Muscle layer of duodenum (tissue), 2 donors: Measurements from ENCODE around the gene LRMDA.

ENCODE experiments used
- H3K27ac ChIP-seq: one replicate; pipeline ENCODE4 v1.7.0; 2013; ENCODE audit warnings: mild to moderate bottlenecking, low read length
- H3K27me3 ChIP-seq: one replicate; pipeline ENCODE4 v1.7.0; 2013; ENCODE audit warnings: low read depth, mild to moderate bottlenecking, control low read depth, low read length
- H3K36me3 ChIP-seq, 2 donors: one replicate each; pipeline ENCODE4 v1.7.0; 2013; ENCODE audit warnings: low read length in 2 of 2, control low read depth in 1 of 2, mild to moderate bottlenecking in 1 of 2; ENCODE audit not compliant: insufficient read depth in 2 of 2, control insufficient read depth in 1 of 2
- H3K4me1 ChIP-seq, 2 donors: one replicate each; pipeline ENCODE4 v1.7.0; 2013; ENCODE audit warnings: low read length in 2 of 2, mild to moderate bottlenecking in 2 of 2, control low read depth in 1 of 2, moderate library complexity in 1 of 2; ENCODE audit not compliant: insufficient read depth in 2 of 2, control insufficient read depth in 1 of 2
- H3K4me3 ChIP-seq, 2 donors: one replicate each; pipeline ENCODE4 v1.7.0; 2013; ENCODE audit warnings: low read length in 2 of 2, low read depth in 1 of 2, mild to moderate bottlenecking in 1 of 2
- H3K9me3 ChIP-seq, 2 donors: one replicate each; pipeline ENCODE4 v1.7.0; 2013; ENCODE audit warnings: low read length in 2 of 2, control low read depth in 1 of 2, mild to moderate bottlenecking in 1 of 2; ENCODE audit not compliant: control insufficient read depth in 1 of 2
- donor health status: healthy.

Gene LRMDA

GRCh38 chr10:76291885-76292284 lies 860.5 kb downstream of the LRMDA start:
- H3K9me3 ChIP-seq: no peaks in the 10 kb centered on the region
- H3K4me1 ChIP-seq: peaks cover 5 to 7% of the 10 kb centered on the region in 2 donors
- H3K4me3 ChIP-seq: no peak overlapping the region
- H3K36me3 ChIP-seq: no peaks in the 10 kb centered on the region
- no peak overlapping the region for H3K27ac ChIP-seq
- no peaks in the 10 kb centered on the region for H3K27me3 ChIP-seq

DNA sequence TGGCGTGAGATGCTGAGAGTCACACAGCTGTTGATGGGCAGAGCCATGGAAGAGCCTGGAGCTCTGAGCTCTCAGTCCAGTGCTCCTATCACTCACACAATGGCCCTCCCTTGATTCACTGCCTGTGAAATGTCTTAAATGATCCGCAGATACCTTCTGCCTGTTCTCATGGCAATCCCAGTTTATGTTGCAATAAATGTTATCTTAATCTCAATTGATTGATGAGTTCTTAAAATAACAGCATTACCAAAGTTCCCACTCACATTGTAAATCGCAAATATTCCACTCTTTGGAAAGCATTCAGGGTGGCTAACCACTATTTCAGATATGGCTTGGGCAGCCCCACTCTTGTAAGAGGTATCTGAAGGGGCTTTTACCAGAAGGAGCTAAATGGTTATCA lies 865.5 kb downstream of the LRMDA start:
- Histone ChIP-seq H3K4me3 (no peak overlapping the region), H3K27ac (no peak overlapping the region), H3K4me1 (peaks cover 0 to 5% of the 10 kb centered on the region in 2 donors), H3K9me3 (no peaks in the 10 kb centered on the region), H3K27me3 (no peaks in the 10 kb centered on the region), H3K36me3 (no peaks in the 10 kb centered on the region)

- Histone ChIP-seq H3K4me1 (peaks cover 0 to 9% of the 10 kb centered on the region in 2 donors), H3K4me3 (no peak overlapping the region), H3K27ac (no peak overlapping the region), H3K27me3 (no peaks in the 10 kb centered on the region), H3K9me3 (no peaks in the 10 kb centered on the region), H3K36me3 (no peaks in the 10 kb centered on the region)
Measured at GRCh38 chr10:76297358-76297757, 865.9 kb downstream of the LRMDA start.

DNA sequence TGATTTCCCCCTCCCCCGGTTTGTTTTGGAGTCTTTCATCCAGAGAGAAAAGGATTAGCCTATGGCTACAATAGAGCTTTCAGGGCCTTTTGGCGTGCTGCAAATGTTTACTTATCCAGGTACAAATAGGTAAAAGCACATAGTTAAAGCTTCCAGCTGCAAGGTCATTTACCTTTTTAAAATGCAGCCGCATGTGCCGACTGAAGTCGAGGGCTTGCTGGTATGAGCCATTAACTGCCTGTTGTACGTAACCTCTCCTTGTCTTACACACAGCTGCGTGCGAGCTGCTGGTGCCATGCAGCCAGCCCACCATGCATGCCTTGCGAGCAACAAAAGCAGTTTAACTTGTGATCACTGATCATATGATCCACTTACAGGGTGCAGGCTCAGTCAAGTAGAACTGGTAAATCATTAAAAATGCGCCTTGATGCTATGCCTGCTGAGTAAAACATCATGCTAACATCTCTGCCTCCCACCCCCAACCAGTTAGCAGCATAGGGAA lies 866.4 kb downstream of the LRMDA start:
- no peak overlapping the region for H3K27ac ChIP-seq
- no peaks in the 10 kb centered on the region for H3K27me3 ChIP-seq
- H3K4me1 ChIP-seq: peaks cover 0 to 12% of the 10 kb centered on the region in 2 donors
- H3K9me3 ChIP-seq: no peaks in the 10 kb centered on the region
- no peak overlapping the region for H3K4me3 ChIP-seq
- H3K36me3 ChIP-seq: no peaks in the 10 kb centered on the region

- no peak overlapping the region for H3K4me3 ChIP-seq
- H3K27ac ChIP-seq: no peak overlapping the region
- peaks cover 4 to 17% of the 10 kb centered on the region in 2 donors for H3K4me1 ChIP-seq
- H3K27me3 ChIP-seq: no peaks in the 10 kb centered on the region
- H3K9me3 ChIP-seq: no peaks in the 10 kb centered on the region
- no peaks in the 10 kb centered on the region for H3K36me3 ChIP-seq
Measured at GRCh38 chr10:76298329-76298728, 866.9 kb downstream of the LRMDA start.

- Histone ChIP-seq H3K27ac (no peak overlapping the region), H3K27me3 (no peaks in the 10 kb centered on the region), H3K4me3 (no peak overlapping the region), H3K9me3 (no peaks in the 10 kb centered on the region), H3K36me3 (no peaks in the 10 kb centered on the region), H3K4me1 (peaks cover 7 to 18% of the 10 kb centered on the region in 2 donors)
Measured at GRCh38 chr10:76299501-76299900, 868.1 kb downstream of the LRMDA start.

GRCh38 chr10:76301211-76301610 lies 869.8 kb downstream of the LRMDA start:
- no peak overlapping the region for H3K4me3 ChIP-seq
- peaks cover 7 to 18% of the 10 kb centered on the region in 2 donors for H3K4me1 ChIP-seq
- no peaks in the 10 kb centered on the region for H3K9me3 ChIP-seq
- no peak overlapping the region for H3K27ac ChIP-seq
- H3K27me3 ChIP-seq: no peaks in the 10 kb centered on the region
- no peaks in the 10 kb centered on the region for H3K36me3 ChIP-seq

- Histone ChIP-seq H3K36me3 (no peaks in the 10 kb centered on the region), H3K27ac (no peak overlapping the region), H3K4me3 (no peak overlapping the region), H3K9me3 (no peaks in the 10 kb centered on the region), H3K4me1 (peaks cover 7 to 18% of the 10 kb centered on the region in 2 donors), H3K27me3 (no peaks in the 10 kb centered on the region)
Measured at GRCh38 chr10:76301950-76302349, 870.5 kb downstream of the LRMDA start.

DNA sequence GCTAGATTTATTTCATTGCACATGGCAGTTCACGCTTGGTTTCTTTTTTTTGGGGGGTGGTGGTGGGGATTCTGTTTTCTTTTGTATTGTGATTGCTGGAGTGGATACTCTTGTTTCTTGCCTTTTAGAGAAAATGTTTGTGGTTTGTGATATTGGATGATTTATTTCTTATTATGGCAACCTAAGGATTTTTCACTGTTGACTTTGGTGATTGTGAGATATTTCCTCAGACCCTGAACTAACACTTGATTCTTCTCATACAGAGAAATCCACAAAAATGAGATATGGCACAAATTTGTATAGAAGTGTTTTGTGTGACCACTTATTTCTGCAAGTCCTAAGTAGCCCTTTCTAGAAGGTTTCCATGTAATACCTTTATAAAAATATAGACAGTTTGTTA lies 871.1 kb downstream of the LRMDA start:
- Histone ChIP-seq H3K4me1 (peaks cover 7 to 18% of the 10 kb centered on the region in 2 donors), H3K9me3 (no peaks in the 10 kb centered on the region), H3K36me3 (no peaks in the 10 kb centered on the region), H3K27ac (no peak overlapping the region), H3K27me3 (no peaks in the 10 kb centered on the region), H3K4me3 (no peak overlapping the region)

DNA sequence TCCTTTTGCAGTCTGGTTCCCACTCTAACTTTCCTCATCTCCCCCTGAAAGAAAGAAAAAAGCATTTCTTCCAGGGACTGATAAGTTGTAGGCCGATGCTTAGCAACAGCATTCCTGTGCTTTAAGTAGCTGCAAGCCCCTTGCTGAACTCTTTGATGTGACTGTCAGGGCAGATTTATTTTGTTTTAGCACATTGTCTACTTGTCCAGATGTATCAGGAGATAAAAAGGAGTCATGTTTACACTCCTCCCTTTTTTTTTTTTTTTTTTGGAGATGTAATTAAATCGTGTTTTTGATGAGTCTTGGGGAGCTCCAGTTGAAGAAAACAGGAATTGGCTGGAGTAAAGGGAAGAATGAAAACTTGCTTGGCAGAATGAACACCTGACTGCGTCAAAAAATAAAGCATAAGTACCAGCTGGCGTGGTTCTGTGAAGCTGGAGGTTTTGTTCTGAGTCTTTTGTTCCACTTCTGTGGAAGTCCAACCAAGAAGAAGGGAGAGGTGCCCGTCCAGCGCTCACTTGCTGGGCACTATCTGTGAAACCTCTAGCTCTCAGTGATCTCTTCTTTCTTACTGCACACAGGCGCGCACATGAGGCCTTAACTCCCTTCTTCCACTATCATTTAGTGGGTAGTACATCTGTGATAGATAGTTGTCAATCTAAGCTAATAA lies 871.7 kb downstream of the LRMDA start:
- H3K27ac ChIP-seq: no peak overlapping the region
- H3K4me3 ChIP-seq: no peak overlapping the region
- H3K4me1 ChIP-seq: peaks cover 7 to 18% of the 10 kb centered on the region in 2 donors
- H3K27me3 ChIP-seq: no peaks in the 10 kb centered on the region
- H3K36me3 ChIP-seq: no peaks in the 10 kb centered on the region
- H3K9me3 ChIP-seq: no peaks in the 10 kb centered on the region

DNA sequence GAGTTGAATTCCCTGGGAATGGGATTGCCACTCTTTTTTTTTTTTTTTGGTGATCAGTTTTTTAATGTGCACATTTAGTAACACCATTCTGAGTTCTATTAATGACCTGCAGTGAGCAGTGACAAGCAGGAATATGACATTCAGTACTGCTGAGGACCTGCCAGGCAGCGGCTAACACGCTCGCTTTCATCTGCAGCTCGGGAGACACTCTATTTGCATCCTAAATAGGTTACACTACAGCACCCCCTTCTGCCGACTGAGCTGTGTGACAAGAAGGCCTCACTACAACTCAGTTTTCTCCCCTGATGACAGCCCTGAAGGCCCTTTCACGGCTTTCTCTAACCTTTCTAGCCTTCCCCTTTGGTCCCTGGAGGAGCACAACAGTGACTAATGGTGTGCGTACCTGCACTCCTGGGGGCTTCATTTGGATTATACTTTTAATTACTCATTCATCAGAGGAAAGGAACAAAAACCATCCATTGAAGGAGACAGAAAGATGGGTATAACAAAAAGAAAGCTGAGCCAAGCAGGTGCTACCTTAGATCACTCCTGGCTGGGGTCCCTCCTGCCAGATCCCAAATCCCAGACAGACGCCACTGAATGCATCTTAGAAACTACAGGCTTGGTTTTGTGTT lies 872.4 kb downstream of the LRMDA start:
- no peaks in the 10 kb centered on the region for H3K27me3 ChIP-seq

More for the DNA sequence above, 872.4 kb downstream of the LRMDA start:
- no peaks in the 10 kb centered on the region for H3K36me3 ChIP-seq
- no peak overlapping the region for H3K27ac ChIP-seq
- no peak overlapping the region for H3K4me3 ChIP-seq
- no peaks in the 10 kb centered on the region for H3K9me3 ChIP-seq
- H3K4me1 ChIP-seq: peaks cover 7 to 19% of the 10 kb centered on the region in 2 donors
